IMR-90 (cell line): ENCODE data around the gene FAM174B. TPM values are rescaled to one million over a fixed set of nuclear protein-coding genes. Genes with fewer than 3 reads are reported as not detected.

Source experiments
- ATAC-seq: fragments of 200-7000 bp; cut with Tn5 transposase; 2 replicates; pipeline ENCODE4 v1.9.1; 2020; ENCODE audit warnings: low read depth, mild to moderate bottlenecking, moderate library complexity
- BruUV-seq: library from RNA; stranded (reverse); fragments of 400-500 nt; replicated peaks from 2 replicates; lab custom pipeline; 2021; lab: Mats Ljungman, UMichigan
- CTCF ChIA-PET: fragments of 300-600 bp; formaldehyde crosslinking; extraction: SDS; loops from one replicate; lab custom pipeline; 2021; ENCODE audit warnings: antibody characterized with exemption; lab: Yijun Ruan, JAX
- POLR2A ChIA-PET: fragments of 300-600 bp; sonication (Branson Sonifier 250); formaldehyde crosslinking; loops from one replicate; lab custom pipeline; 2022; ENCODE audit warnings: antibody characterized with exemption; ENCODE audit not compliant: unreplicated experiment; lab: Charles Lee
- DNase-seq: peaks from one replicate; pipeline ENCODE4 v3.0.0; 2013
- H2AFZ ChIP-seq: replicated peaks from 2 replicates; pipeline ENCODE3; 2013; ENCODE audit warnings: low read length, mild to moderate bottlenecking; ENCODE audit not compliant: poor library complexity
- H2AK5ac ChIP-seq: 2 replicates; pipeline ENCODE4 v1.6.1; 2013; ENCODE audit warnings: low read depth, low read length, inconsistent platforms
- H2AK9ac ChIP-seq: replicated peaks from 2 replicates; pipeline ENCODE3; 2013; ENCODE audit warnings: mild to moderate bottlenecking, low read depth, low read length, moderate library complexity; ENCODE audit not compliant: poor library complexity
- H2BK120ac ChIP-seq: 2 replicates; pipeline ENCODE4 v1.6.1; 2013; ENCODE audit warnings: low read depth, low read length, inconsistent platforms
- H2BK15ac ChIP-seq: 3 replicates; pipeline ENCODE4 v1.6.1; 2013; ENCODE audit warnings: low read depth, low read length, inconsistent platforms
- H2BK20ac ChIP-seq: 2 replicates; pipeline ENCODE4 v1.6.1; 2013; ENCODE audit warnings: low read depth, mild to moderate bottlenecking, inconsistent platforms, low read length, moderate library complexity
- H2BK5ac ChIP-seq: 2 replicates; pipeline ENCODE4 v1.6.1; 2013; ENCODE audit warnings: mild to moderate bottlenecking, low read depth, low read length, inconsistent platforms; ENCODE audit not compliant: poor library complexity, severe bottlenecking
- H3K14ac ChIP-seq: replicated peaks from 2 replicates; pipeline ENCODE4 v1.6.1; 2013; ENCODE audit warnings: low read depth, low read length, inconsistent platforms
- H3K18ac ChIP-seq: 2 replicates; pipeline ENCODE4 v1.6.1; 2013; ENCODE audit warnings: low read depth, low read length, control low read depth
- H3K23ac ChIP-seq: 2 replicates; pipeline ENCODE4 v1.6.1; 2013; ENCODE audit warnings: low read depth, low read length, inconsistent platforms
- H3K27ac ChIP-seq: 2 replicates; pipeline ENCODE4 v1.5.1; 2013; ENCODE audit warnings: mild to moderate bottlenecking, control low read depth, low read length; ENCODE audit not compliant: insufficient read depth
- H3K27me3 ChIP-seq: 2 replicates; pipeline ENCODE4 v1.6.1; 2013; ENCODE audit warnings: low read length; ENCODE audit not compliant: control insufficient read depth, insufficient read depth
- H3K36me3 ChIP-seq: 2 replicates; pipeline ENCODE4 v1.6.1; 2013; ENCODE audit warnings: low read length, mixed read lengths; ENCODE audit not compliant: control insufficient read depth, insufficient read depth
- H3K4ac ChIP-seq: 2 replicates; pipeline ENCODE4 v1.6.1; 2013; ENCODE audit warnings: low read depth, low read length, inconsistent platforms
- H3K4me1 ChIP-seq: 2 replicates; pipeline ENCODE4 v1.6.1; 2013; ENCODE audit warnings: low read length, mixed read lengths; ENCODE audit not compliant: control insufficient read depth, insufficient read depth
- H3K4me2 ChIP-seq: 2 replicates; pipeline ENCODE4 v1.6.1; 2013; ENCODE audit warnings: low read depth, mild to moderate bottlenecking, control low read depth, low read length, moderate library complexity
- H3K4me3 ChIP-seq: 2 replicates; pipeline ENCODE4 v1.5.1; 2013; ENCODE audit warnings: low read depth, mild to moderate bottlenecking, control low read depth, low read length, moderate library complexity; ENCODE audit not compliant: insufficient read depth
- H3K56ac ChIP-seq: 2 replicates; pipeline ENCODE4 v1.6.1; 2013; ENCODE audit warnings: low read length, inconsistent platforms; ENCODE audit not compliant: insufficient read depth; ENCODE audit errors: extremely low read depth
- H3K79me1 ChIP-seq, 2 experiments: 2 replicates each; pipeline ENCODE4 v1.6.1; 2013; ENCODE audit warnings: low read length in 2 of 2, inconsistent platforms in 1 of 2, low read depth in 1 of 2
- H3K9ac ChIP-seq: 2 replicates; pipeline ENCODE4 v1.6.1; 2013; ENCODE audit warnings: low read depth, low read length, control low read depth
- H3K9me1 ChIP-seq: 2 replicates; pipeline ENCODE4 v1.6.1; 2013; ENCODE audit warnings: low read length, inconsistent platforms; ENCODE audit not compliant: insufficient read depth
- H3K9me3 ChIP-seq: 2 replicates; pipeline ENCODE4 v1.6.1; 2013; ENCODE audit warnings: low read length; ENCODE audit not compliant: control insufficient read depth, insufficient read depth
- H4K20me1 ChIP-seq: 2 replicates; pipeline ENCODE4 v1.6.1; 2013; ENCODE audit warnings: low read length, inconsistent platforms; ENCODE audit not compliant: insufficient read depth
- H4K5ac ChIP-seq: 2 replicates; pipeline ENCODE4 v1.6.1; 2013; ENCODE audit warnings: mild to moderate bottlenecking, low read depth, low read length, control low read depth
- H4K8ac ChIP-seq, 2 experiments: 2 replicates each; pipeline ENCODE4 v1.6.1; 2013; ENCODE audit warnings: low read depth in 2 of 2, low read length in 2 of 2, control low read depth in 1 of 2, inconsistent platforms in 1 of 2
- H4K91ac ChIP-seq: 2 replicates; pipeline ENCODE4 v1.6.1; 2013; ENCODE audit warnings: low read depth, low read length, inconsistent platforms; ENCODE audit not compliant: insufficient read depth
- BHLHE40 ChIP-seq: fragments of 150-350 bp; IDR thresholded peaks from 2 replicates; pipeline ENCODE4 v1.6.1; 2016; ENCODE audit warnings: mild to moderate bottlenecking, low read depth, low read length
- CEBPB ChIP-seq: IDR thresholded peaks from 2 replicates; pipeline ENCODE4 v1.6.1; 2012; ENCODE audit warnings: low read depth, low read length, improper control_type of control experiment
- CHD1 ChIP-seq: IDR thresholded peaks from 2 replicates; pipeline ENCODE4 v1.6.1; 2012; ENCODE audit warnings: low read depth, low read length, improper control_type of control experiment
- FOS ChIP-seq: fragments of 150-350 bp; IDR thresholded peaks from 2 replicates; pipeline ENCODE4 v1.6.1; 2016; ENCODE audit warnings: low read depth, low read length
- MAFK ChIP-seq: IDR thresholded peaks from 2 replicates; pipeline ENCODE4 v1.6.1; 2012; ENCODE audit warnings: low read depth, low read length, improper control_type of control experiment
- MAZ ChIP-seq: IDR thresholded peaks from 2 replicates; pipeline ENCODE4 v1.6.1; 2012; ENCODE audit warnings: low read depth, mild to moderate bottlenecking, low read length, improper control_type of control experiment, moderate library complexity, borderline replicate concordance
- MXI1 ChIP-seq: IDR thresholded peaks from 2 replicates; pipeline ENCODE4 v1.6.1; 2012; ENCODE audit warnings: low read depth, mild to moderate bottlenecking, low read length, moderate library complexity, borderline replicate concordance
- NFE2L2 ChIP-seq: fragments of 150-350 bp; IDR thresholded peaks from 2 replicates; pipeline ENCODE4 v1.6.1; 2016; ENCODE audit warnings: low read depth, mild to moderate bottlenecking, low read length
- POLR2A ChIP-seq: IDR thresholded peaks from 2 replicates; pipeline ENCODE4 v1.6.1; 2012; ENCODE audit warnings: mild to moderate bottlenecking, low read depth, low read length
- RAD21 ChIP-seq: IDR thresholded peaks from 2 replicates; pipeline ENCODE4 v1.6.1; 2012; ENCODE audit warnings: low read length, improper control_type of control experiment
- RCOR1 ChIP-seq: IDR thresholded peaks from 2 replicates; pipeline ENCODE4 v1.6.1; 2012; ENCODE audit warnings: mild to moderate bottlenecking, low read length, improper control_type of control experiment; ENCODE audit not compliant: insufficient replicate concordance
- RFX5 ChIP-seq: IDR thresholded peaks from 2 replicates; pipeline ENCODE4 v1.8.0; 2012; ENCODE audit warnings: low read depth, mild to moderate bottlenecking, low read length, moderate library complexity
- SMC3 ChIP-seq: fragments of 150-350 bp; IDR thresholded peaks from 2 replicates; pipeline ENCODE4 v1.6.1; 2016; ENCODE audit warnings: low read depth, mild to moderate bottlenecking, antibody characterized with exemption, low read length, moderate library complexity
- WGBS, 2 experiments: methylation state at CpG; one replicate each; pipeline versions ENCODE4 v1.1.5 to v1.1.7; 2013; ENCODE audit warnings: missing lambda C conversion rate in 2 of 2; ENCODE audit not compliant: insufficient read length in 1 of 2; ENCODE audit errors: extremely low coverage in 2 of 2; 5-methylcytosine and 5-hydroxymethylcytosine counted together
- dilution Hi-C: fragments of 300-500 bp; cut with HindIII; formaldehyde crosslinking; loops from one replicate; pipeline ENCODE4 v1.14.3; 2018; ENCODE audit warnings: low sequenced_read_pairs; ENCODE audit not compliant: unreplicated experiment
- in situ Hi-C: fragments of 300-500 bp; cut with MboI; formaldehyde crosslinking; loops from 3 replicates; pipeline ENCODE4 v1.14.3; 2019; ENCODE audit warnings: low sequenced_read_pairs, inconsistent platforms, mixed read lengths
- intact Hi-C: fragments of 100-400 bp; cut with micrococcal nuclease; formaldehyde crosslinking; loops from 2 replicates; pipeline ENCODE4 v1.10.0; 2022
- polyA plus RNA-seq, 3 experiments: library from polyadenylated mRNA; depleted of rRNA; stranded (reverse); fragments of >200 nt; gene quantifications; 2 replicates each; pipeline ENCODE4 v1.2.3, GENCODE V29; 2012; ENCODE audit warnings: low replicate concordance in 1 of 3
- total RNA-seq: library from RNA; depleted of rRNA; stranded (reverse); fragments of >200 nt; gene quantifications from 2 replicates; pipeline ENCODE4 v1.2.3, GENCODE V29; 2012
- TF ChIP-seq, protein P1 (sequence below): fragments of 150-350 bp; IDR thresholded peaks from 2 replicates; pipeline ENCODE4 v1.6.1; 2016; ENCODE audit warnings: low read depth, mild to moderate bottlenecking, low read length, moderate library complexity, borderline replicate concordance
- TF ChIP-seq, protein P2 (sequence below): fragments of 150-350 bp; IDR thresholded peaks from 2 replicates; pipeline ENCODE4 v1.6.1; 2017; ENCODE audit warnings: mild to moderate bottlenecking, antibody characterized with exemption, low read length, low read depth
- TF ChIP-seq, protein P3 (sequence below): conservative IDR thresholded peaks from 2 replicates; pipeline ENCODE4 v1.5.1; 2012; ENCODE audit warnings: mild to moderate bottlenecking, low read depth, low read length, improper control_type of control experiment

The FAM174B gene
- total and polyA plus RNA-seq, 2 of the 4 experiments (the other 2 are of a cell fraction) = 0.18 to 0.56 TPM

DNA sequence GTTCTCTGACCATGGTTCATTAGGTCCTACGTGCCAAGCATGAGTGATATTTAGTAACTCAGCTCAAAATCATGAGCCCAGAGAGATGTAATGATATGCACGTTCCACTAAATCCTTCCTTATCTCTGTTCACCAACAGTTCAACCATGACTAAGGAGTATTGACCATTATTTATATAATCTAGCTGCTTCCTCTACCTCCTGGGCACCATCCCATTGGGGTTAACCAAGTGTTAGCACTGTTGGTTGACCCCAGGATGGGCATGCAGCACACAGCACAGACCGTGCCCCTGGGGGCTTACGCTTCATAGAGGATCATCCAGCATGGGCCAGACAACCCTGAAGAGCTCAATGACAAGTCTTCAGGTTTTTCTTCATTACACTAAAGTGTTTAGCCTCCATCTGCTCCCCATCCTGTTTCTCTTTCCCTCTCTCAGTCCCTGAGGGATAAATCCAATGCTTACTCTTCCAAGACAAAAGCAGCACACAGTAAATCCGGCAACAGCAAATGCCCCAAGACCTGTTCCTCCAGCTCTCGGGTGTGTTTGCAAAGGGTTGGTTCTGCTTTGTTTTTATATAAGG lies 10.4 kb downstream of the FAM174B start:
- H4K91ac ChIP-seq = no peak overlapping the region
- no peak overlapping the region for H2BK120ac ChIP-seq
- no peaks in the 10 kb centered on the region for H3K9me1 ChIP-seq
- no peak overlapping the region for H2BK5ac ChIP-seq
- no peak overlapping the region for H3K4me2 ChIP-seq
- H4K8ac ChIP-seq = no peak overlapping the region
- H2AK5ac ChIP-seq = no peak overlapping the region
- H3K23ac ChIP-seq = no peak overlapping the region
- no peaks in the 10 kb centered on the region for H4K20me1 ChIP-seq
- H2AK9ac ChIP-seq = no peak overlapping the region
- no peak overlapping the region for H3K27ac ChIP-seq
- no peak overlapping the region for H3K4me3 ChIP-seq
- no peak overlapping the region for H3K9ac ChIP-seq
- no peak overlapping the region; the same call in 1 of the 2 replicates for H3K56ac ChIP-seq
- intact Hi-C loops = no loop called here
- H4K5ac ChIP-seq = no peak overlapping the region
- POLR2A ChIA-PET = no interaction called here
- BruUV-seq = no TSS peak
- ATAC-seq = no peak
- no peaks in the 10 kb centered on the region; the same call in 1 of the 2 replicates for H3K27me3 ChIP-seq
- no CpG with 5 or more reads among the region's 6 CpGs for WGBS, 2 experiments
- TF ChIP-seq SMC3 (no peak), BHLHE40 (no peak), CEBPB (no peak), MXI1 (no peak), POLR2A (no peak), RAD21 (no peak), MAFK (no peak), CHD1 (no peak), MAZ (no peak), RCOR1 (no peak), NFE2L2 (no peak), RFX5 (no peak), FOS (no peak)
- TF ChIP-seq, protein P1, sequence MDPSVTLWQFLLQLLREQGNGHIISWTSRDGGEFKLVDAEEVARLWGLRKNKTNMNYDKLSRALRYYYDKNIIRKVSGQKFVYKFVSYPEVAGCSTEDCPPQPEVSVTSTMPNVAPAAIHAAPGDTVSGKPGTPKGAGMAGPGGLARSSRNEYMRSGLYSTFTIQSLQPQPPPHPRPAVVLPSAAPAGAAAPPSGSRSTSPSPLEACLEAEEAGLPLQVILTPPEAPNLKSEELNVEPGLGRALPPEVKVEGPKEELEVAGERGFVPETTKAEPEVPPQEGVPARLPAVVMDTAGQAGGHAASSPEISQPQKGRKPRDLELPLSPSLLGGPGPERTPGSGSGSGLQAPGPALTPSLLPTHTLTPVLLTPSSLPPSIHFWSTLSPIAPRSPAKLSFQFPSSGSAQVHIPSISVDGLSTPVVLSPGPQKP = no peak
- TF ChIP-seq, protein P2, sequence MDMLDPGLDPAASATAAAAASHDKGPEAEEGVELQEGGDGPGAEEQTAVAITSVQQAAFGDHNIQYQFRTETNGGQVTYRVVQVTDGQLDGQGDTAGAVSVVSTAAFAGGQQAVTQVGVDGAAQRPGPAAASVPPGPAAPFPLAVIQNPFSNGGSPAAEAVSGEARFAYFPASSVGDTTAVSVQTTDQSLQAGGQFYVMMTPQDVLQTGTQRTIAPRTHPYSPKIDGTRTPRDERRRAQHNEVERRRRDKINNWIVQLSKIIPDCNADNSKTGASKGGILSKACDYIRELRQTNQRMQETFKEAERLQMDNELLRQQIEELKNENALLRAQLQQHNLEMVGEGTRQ = no peak
- TF ChIP-seq, protein P3, sequence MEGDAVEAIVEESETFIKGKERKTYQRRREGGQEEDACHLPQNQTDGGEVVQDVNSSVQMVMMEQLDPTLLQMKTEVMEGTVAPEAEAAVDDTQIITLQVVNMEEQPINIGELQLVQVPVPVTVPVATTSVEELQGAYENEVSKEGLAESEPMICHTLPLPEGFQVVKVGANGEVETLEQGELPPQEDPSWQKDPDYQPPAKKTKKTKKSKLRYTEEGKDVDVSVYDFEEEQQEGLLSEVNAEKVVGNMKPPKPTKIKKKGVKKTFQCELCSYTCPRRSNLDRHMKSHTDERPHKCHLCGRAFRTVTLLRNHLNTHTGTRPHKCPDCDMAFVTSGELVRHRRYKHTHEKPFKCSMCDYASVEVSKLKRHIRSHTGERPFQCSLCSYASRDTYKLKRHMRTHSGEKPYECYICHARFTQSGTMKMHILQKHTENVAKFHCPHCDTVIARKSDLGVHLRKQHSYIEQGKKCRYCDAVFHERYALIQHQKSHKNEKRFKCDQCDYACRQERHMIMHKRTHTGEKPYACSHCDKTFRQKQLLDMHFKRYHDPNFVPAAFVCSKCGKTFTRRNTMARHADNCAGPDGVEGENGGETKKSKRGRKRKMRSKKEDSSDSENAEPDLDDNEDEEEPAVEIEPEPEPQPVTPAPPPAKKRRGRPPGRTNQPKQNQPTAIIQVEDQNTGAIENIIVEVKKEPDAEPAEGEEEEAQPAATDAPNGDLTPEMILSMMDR = no peak
- no peak overlapping the region for H2BK15ac ChIP-seq
- H2BK20ac ChIP-seq = no peak overlapping the region
- DNase-seq = no peak
- no peaks in the 10 kb centered on the region for H3K36me3 ChIP-seq
- H3K9me3 ChIP-seq = no peaks in the 10 kb centered on the region
- dilution Hi-C loops = no loop called here
- H3K4me1 ChIP-seq = no peaks in the 10 kb centered on the region
- no peak overlapping the region for H3K14ac ChIP-seq
- no peaks in the 10 kb centered on the region for H3K79me1 ChIP-seq
- no peak overlapping the region for H3K4ac ChIP-seq
- CTCF ChIA-PET = no interaction called here
- no peak overlapping the region for H2AFZ ChIP-seq
- H3K18ac ChIP-seq = no peak overlapping the region
- in situ Hi-C loops = no loop called here
